SK-N-SH treated with all-trans-retinoic acid at 6 μM for 48 hours (cell line): Measurements from ENCODE around the gene MYO18A.

Source experiments
- ATAC-seq: fragments of 200-7000 bp; cut with Tn5 transposase; 3 replicates; pipeline ENCODE4 v1.9.1; 2020; ENCODE audit warnings: mild to moderate bottlenecking, moderate library complexity
- ARNTL ChIP-seq: fragments of 450-650 bp; formaldehyde crosslinking; IDR thresholded peaks from 2 replicates; pipeline ENCODE4 v1.5.0; 2020; ENCODE audit warnings: low read depth, mild to moderate bottlenecking, moderate library complexity, borderline replicate concordance
- CSDC2 ChIP-seq: fragments of 250-450 bp; sonication (Bioruptor Pico); IDR thresholded peaks from 2 replicates; pipeline ENCODE4 v1.5.0; 2020; ENCODE audit warnings: mild to moderate bottlenecking, moderate library complexity
- ISL1 ChIP-seq: fragments of 250-450 bp; sonication (Bioruptor Pico); IDR thresholded peaks from 2 replicates; pipeline ENCODE4 v2.1.2; 2022; ENCODE audit warnings: mild to moderate bottlenecking, moderate library complexity
- OSR1 ChIP-seq: fragments of 250-450 bp; sonication (Bioruptor Pico); IDR thresholded peaks from 2 replicates; pipeline ENCODE4 v1.8.0; 2022; ENCODE audit warnings: moderate library complexity, mild to moderate bottlenecking, inconsistent platforms
- RARB ChIP-seq: fragments of 250-450 bp; sonication (Bioruptor Pico); IDR thresholded peaks from 2 replicates; pipeline ENCODE4 v1.8.0; 2021; ENCODE audit warnings: mild to moderate bottlenecking, moderate library complexity
- SNAI2 ChIP-seq: fragments of 250-450 bp; sonication (Bioruptor Pico); IDR thresholded peaks from 2 replicates; pipeline ENCODE4 v1.5.0; 2020; ENCODE audit warnings: mild to moderate bottlenecking, moderate library complexity
- TOX ChIP-seq: fragments of 250-450 bp; sonication (Bioruptor Pico); IDR thresholded peaks from 2 replicates; pipeline ENCODE4 v1.8.0; 2021; ENCODE audit warnings: mild to moderate bottlenecking, moderate library complexity, borderline replicate concordance
- ZC3H10 ChIP-seq: fragments of 250-450 bp; sonication (Bioruptor Pico); IDR thresholded peaks from 2 replicates; pipeline ENCODE4 v1.5.1; 2021; ENCODE audit warnings: mild to moderate bottlenecking, moderate library complexity
- ZFP3 ChIP-seq: fragments of 250-450 bp; sonication (Bioruptor Pico); IDR thresholded peaks from 2 replicates; pipeline ENCODE4 v1.5.0; 2020; ENCODE audit warnings: mild to moderate bottlenecking, moderate library complexity
- ZFP30 ChIP-seq: fragments of 450-650 bp; formaldehyde crosslinking; IDR thresholded peaks from 2 replicates; pipeline ENCODE4 v1.5.0; 2022; ENCODE audit warnings: mild to moderate bottlenecking, moderate library complexity
- ZNF565 ChIP-seq: fragments of 450-650 bp; formaldehyde crosslinking; conservative IDR thresholded peaks from 2 replicates; pipeline ENCODE4 v1.5.0; 2020; ENCODE audit warnings: low read depth, mild to moderate bottlenecking, moderate library complexity
- ZNF70 ChIP-seq: fragments of 450-650 bp; formaldehyde crosslinking; IDR thresholded peaks from 2 replicates; pipeline ENCODE4 v1.5.0; 2020; ENCODE audit warnings: mild to moderate bottlenecking, moderate library complexity
- TF ChIP-seq, protein P1 (sequence below): fragments of 250-450 bp; sonication (Bioruptor Pico); IDR thresholded peaks from 2 replicates; pipeline ENCODE4 v1.5.1; 2021; ENCODE audit warnings: mild to moderate bottlenecking, moderate library complexity
- TF ChIP-seq, protein P2 (sequence below): fragments of 250-450 bp; sonication (Bioruptor Pico); IDR thresholded peaks from 2 replicates; pipeline ENCODE4 v1.8.0; 2021; ENCODE audit warnings: low read depth, mild to moderate bottlenecking, moderate library complexity, borderline replicate concordance
- TF ChIP-seq, protein P3 (sequence below): fragments of 250-450 bp; sonication (Bioruptor Pico); IDR thresholded peaks from 2 replicates; pipeline ENCODE4 v1.8.0; 2020; ENCODE audit warnings: mild to moderate bottlenecking, moderate library complexity, borderline replicate concordance
- TF ChIP-seq, protein P4 (sequence below): fragments of 250-450 bp; sonication (Bioruptor Pico); IDR thresholded peaks from 2 replicates; pipeline ENCODE4 v1.5.1; 2020; ENCODE audit warnings: low read depth, mild to moderate bottlenecking, moderate library complexity
- TF ChIP-seq, protein P5 (sequence below): fragments of 250-450 bp; sonication (Bioruptor Pico); IDR thresholded peaks from 2 replicates; pipeline ENCODE4 v1.5.0; 2020; ENCODE audit warnings: mild to moderate bottlenecking, moderate library complexity

Gene MYO18A

DNA sequence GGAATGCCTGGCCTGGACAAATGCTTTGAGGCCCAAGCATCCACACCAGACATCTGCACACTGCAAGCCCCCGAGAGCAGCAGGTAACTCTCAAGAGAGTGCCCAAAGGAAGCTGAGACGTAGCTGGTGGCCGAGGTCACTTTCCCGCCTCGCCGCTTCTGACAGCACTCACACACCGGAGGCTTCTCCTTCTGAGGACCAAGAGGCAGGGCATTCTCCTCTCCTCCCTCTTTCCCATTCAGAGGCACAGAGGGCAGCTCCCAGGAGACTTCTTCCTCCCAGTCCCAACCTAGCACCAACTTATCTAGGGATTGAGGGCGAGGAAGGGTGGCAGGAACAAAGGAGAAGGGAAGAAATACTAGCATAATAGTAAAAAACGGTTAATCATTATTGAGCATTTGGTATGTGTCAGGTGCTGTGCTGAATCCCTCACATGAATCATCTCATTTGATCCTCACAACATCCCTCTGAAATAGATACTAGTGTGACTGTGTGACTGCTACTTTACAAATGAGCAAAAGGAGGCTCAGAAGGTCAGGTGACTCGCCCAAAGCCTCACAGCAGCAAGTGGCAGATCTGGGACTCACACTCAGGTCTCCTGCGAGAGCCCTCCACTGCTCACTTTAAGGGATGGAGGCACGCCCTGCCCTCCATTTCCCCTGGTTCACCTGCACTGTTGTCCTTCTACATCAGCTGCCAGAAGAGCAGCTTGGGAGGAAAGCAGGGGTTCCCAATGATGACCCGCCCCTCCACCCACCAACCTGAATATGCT lies 41.8 kb downstream of the MYO18A start:
- no peak for ATAC-seq
- TF ChIP-seq, protein P1, sequence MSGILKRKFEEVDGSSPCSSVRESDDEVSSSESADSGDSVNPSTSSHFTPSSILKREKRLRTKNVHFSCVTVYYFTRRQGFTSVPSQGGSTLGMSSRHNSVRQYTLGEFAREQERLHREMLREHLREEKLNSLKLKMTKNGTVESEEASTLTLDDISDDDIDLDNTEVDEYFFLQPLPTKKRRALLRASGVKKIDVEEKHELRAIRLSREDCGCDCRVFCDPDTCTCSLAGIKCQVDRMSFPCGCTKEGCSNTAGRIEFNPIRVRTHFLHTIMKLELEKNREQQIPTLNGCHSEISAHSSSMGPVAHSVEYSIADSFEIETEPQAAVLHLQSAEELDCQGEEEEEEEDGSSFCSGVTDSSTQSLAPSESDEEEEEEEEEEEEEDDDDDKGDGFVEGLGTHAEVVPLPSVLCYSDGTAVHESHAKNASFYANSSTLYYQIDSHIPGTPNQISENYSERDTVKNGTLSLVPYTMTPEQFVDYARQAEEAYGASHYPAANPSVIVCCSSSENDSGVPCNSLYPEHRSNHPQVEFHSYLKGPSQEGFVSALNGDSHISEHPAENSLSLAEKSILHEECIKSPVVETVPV (CRISPR knock-in tag), result no peak
- no peak for TF ChIP-seq ARNTL
- TF ChIP-seq ZFP3 (CRISPR knock-in tag), result no peak

DNA sequence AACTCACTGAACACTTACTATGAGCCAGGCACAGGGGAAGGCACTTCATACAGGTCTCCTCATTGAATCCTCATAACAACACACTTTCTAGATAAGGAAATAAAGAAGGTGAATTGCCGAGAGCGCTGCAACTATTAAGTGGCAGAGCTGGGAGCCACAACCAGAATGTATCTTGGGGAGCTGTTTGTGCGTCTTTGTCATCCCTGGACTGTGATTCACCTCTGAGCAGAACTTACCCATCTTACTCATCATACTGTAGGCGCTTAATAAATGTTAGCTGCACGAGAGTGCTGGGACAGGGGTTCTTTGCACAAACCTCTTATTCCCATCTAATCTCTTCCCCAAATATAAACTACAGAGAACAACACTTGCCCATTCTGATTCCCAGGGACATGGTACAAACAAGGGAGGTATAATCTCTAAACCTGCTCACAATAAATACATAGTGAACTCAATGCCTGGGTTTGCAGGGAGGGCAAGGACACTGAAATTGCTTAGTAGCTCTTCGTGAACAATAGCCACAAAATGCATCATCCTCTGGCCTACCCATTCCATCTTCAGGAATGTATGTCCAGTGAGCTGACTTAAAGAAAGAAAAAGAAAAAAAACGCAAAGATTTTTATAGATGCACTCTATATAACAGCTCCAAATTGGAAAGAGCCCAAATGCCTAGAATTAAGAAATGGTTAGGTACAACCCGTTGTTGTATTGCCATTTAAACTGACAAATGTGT lies 43.0 kb downstream of the MYO18A start:
- TF ChIP-seq OSR1 (CRISPR knock-in tag) (no peak), ZNF565 (CRISPR knock-in tag) (no peak), TOX (no peak), SNAI2 (CRISPR knock-in tag) (no peak), ZC3H10 (CRISPR knock-in tag) (no peak), CSDC2 (no peak), ZNF70 (CRISPR knock-in tag) (no peak)
- TF ChIP-seq, protein P1 (CRISPR knock-in tag), result no peak
- TF ChIP-seq, protein P2, sequence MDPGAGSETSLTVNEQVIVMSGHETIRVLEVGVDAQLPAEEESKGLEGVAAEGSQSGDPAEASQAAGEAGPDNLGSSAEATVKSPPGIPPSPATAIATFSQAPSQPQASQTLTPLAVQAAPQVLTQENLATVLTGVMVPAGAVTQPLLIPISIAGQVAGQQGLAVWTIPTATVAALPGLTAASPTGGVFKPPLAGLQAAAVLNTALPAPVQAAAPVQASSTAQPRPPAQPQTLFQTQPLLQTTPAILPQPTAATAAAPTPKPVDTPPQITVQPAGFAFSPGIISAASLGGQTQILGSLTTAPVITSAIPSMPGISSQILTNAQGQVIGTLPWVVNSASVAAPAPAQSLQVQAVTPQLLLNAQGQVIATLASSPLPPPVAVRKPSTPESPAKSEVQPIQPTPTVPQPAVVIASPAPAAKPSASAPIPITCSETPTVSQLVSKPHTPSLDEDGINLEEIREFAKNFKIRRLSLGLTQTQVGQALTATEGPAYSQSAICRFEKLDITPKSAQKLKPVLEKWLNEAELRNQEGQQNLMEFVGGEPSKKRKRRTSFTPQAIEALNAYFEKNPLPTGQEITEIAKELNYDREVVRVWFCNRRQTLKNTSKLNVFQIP (CRISPR knock-in tag), result no peak
- TF ChIP-seq, protein P3, sequence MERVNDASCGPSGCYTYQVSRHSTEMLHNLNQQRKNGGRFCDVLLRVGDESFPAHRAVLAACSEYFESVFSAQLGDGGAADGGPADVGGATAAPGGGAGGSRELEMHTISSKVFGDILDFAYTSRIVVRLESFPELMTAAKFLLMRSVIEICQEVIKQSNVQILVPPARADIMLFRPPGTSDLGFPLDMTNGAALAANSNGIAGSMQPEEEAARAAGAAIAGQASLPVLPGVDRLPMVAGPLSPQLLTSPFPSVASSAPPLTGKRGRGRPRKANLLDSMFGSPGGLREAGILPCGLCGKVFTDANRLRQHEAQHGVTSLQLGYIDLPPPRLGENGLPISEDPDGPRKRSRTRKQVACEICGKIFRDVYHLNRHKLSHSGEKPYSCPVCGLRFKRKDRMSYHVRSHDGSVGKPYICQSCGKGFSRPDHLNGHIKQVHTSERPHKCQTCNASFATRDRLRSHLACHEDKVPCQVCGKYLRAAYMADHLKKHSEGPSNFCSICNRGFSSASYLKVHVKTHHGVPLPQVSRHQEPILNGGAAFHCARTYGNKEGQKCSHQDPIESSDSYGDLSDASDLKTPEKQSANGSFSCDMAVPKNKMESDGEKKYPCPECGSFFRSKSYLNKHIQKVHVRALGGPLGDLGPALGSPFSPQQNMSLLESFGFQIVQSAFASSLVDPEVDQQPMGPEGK (CRISPR knock-in tag), result no peak
- no peak for ATAC-seq

DNA sequence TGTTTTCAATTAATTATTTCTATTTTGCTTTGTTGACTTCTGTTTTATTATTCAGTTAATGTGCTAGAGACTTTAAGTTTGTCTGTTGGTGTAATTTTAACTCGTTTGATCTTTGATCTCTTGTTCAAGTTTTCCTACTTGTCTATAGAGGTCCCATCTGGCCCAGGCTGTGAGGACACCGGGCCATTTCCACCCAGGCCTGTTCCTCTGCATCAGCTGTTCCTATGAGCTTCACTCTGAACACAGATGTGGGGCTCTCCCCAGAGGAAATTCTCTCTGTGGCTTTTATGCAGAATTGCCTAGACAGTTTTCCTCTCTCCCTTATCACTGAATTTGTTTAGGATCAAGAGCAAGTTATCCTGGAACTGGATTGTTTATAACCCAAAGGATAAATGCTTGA lies 44.7 kb downstream of the MYO18A start:
- TF ChIP-seq, protein P1 (CRISPR knock-in tag), result no peak
- TF ChIP-seq SNAI2 (CRISPR knock-in tag) (no peak), ARNTL (no peak), ISL1 (CRISPR knock-in tag) (no peak), RARB (CRISPR knock-in tag) (no peak), ZNF70 (CRISPR knock-in tag) (no peak), ZFP3 (CRISPR knock-in tag) (no peak), ZFP30 (CRISPR knock-in tag) (no peak)
- TF ChIP-seq, protein P4, sequence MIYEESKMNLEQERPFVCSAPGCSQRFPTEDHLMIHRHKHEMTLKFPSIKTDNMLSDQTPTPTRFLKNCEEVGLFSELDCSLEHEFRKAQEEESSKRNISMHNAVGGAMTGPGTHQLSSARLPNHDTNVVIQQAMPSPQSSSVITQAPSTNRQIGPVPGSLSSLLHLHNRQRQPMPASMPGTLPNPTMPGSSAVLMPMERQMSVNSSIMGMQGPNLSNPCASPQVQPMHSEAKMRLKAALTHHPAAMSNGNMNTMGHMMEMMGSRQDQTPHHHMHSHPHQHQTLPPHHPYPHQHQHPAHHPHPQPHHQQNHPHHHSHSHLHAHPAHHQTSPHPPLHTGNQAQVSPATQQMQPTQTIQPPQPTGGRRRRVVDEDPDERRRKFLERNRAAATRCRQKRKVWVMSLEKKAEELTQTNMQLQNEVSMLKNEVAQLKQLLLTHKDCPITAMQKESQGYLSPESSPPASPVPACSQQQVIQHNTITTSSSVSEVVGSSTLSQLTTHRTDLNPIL, result no peak
- TF ChIP-seq, protein P5, sequence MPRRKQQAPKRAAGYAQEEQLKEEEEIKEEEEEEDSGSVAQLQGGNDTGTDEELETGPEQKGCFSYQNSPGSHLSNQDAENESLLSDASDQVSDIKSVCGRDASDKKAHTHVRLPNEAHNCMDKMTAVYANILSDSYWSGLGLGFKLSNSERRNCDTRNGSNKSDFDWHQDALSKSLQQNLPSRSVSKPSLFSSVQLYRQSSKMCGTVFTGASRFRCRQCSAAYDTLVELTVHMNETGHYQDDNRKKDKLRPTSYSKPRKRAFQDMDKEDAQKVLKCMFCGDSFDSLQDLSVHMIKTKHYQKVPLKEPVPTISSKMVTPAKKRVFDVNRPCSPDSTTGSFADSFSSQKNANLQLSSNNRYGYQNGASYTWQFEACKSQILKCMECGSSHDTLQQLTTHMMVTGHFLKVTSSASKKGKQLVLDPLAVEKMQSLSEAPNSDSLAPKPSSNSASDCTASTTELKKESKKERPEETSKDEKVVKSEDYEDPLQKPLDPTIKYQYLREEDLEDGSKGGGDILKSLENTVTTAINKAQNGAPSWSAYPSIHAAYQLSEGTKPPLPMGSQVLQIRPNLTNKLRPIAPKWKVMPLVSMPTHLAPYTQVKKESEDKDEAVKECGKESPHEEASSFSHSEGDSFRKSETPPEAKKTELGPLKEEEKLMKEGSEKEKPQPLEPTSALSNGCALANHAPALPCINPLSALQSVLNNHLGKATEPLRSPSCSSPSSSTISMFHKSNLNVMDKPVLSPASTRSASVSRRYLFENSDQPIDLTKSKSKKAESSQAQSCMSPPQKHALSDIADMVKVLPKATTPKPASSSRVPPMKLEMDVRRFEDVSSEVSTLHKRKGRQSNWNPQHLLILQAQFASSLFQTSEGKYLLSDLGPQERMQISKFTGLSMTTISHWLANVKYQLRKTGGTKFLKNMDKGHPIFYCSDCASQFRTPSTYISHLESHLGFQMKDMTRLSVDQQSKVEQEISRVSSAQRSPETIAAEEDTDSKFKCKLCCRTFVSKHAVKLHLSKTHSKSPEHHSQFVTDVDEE (CRISPR knock-in tag), result no peak
- TF ChIP-seq, all 23 proteins: peak for 0
- ATAC-seq, result no peak
